ENCODE results near the gene ABCA2.

ABCA2 gene

GRCh38 chr9:136979769-136980587 is 48.1 kb downstream of the ABCA2 start:
- no peak for DNase-seq

GRCh38 chr9:136978865-136979544 is 49.0 kb downstream of the ABCA2 start:
- DNase-seq: no peak

GRCh38 chr9:136978073-136978864 is 49.8 kb downstream of the ABCA2 start:
- peak in 1 of 2 experiments; percentile 38 for DNase-seq

- DNase-seq: no peak
Measured at GRCh38 chr9:136977649-136978072, 50.4 kb downstream of the ABCA2 start.

GRCh38 chr9:136977223-136977622 is 50.8 kb downstream of the ABCA2 start, which contains the start of gene PTGDS:
TSS of gene PTGDS (plus strand) at chr9:136977504. CDS start at chr9:136977579, 75 bp downstream.
- DNase-seq: no peak

GRCh38 chr9:136975644-136976043 is 52.4 kb downstream of the ABCA2 start:
- DNase-seq: no peak

- DNase-seq: no peak
Measured at GRCh38 chr9:136974817-136975535, 53.1 kb downstream of the ABCA2 start.

- DNase-seq: no peak
Measured at GRCh38 chr9:136973618-136974617, 54.1 kb downstream of the ABCA2 start.

GRCh38 chr9:136972743-136973142 is 55.3 kb downstream of the ABCA2 start:
- DNase-seq: no peak

- DNase-seq: no peak
Measured at GRCh38 chr9:136972335-136972734, 55.7 kb downstream of the ABCA2 start.

GRCh38 chr9:136971746-136972145 is 56.3 kb downstream of the ABCA2 start:
- DNase-seq: no peak

GRCh38 chr9:136970361-136970760 is 57.7 kb downstream of the ABCA2 start:
- no peak for DNase-seq

- DNase-seq: no peak
Measured at GRCh38 chr9:136969774-136970173, 58.3 kb downstream of the ABCA2 start.

- no peak for DNase-seq
Measured at GRCh38 chr9:136969150-136969549, 58.9 kb downstream of the ABCA2 start.

GRCh38 chr9:136968333-136969127 is 59.5 kb downstream of the ABCA2 start:
- DNase-seq: no peak

- no peak for DNase-seq
Measured at GRCh38 chr9:136965771-136966484, 62.1 kb downstream of the ABCA2 start.

GRCh38 chr9:136964833-136965422 is 63.1 kb downstream of the ABCA2 start:
- DNase-seq: no peak

GRCh38 chr9:136964171-136964689 is 63.8 kb downstream of the ABCA2 start:
- no peak for DNase-seq

GRCh38 chr9:136963751-136964150 is 64.3 kb downstream of the ABCA2 start:
- DNase-seq: no peak
